Nephron progenitor cell (in vitro differentiated cells): Measurements from ENCODE around the gene ARMH4.
A peak's percentile ranks its signal among the peaks of the same experiment; 100 is the strongest.

Experiments used
- DNase-seq: peaks from one replicate; pipeline ENCODE4 v3.0.0; 2021
- H3K27ac Mint-ChIP-seq: 2 replicates; pipeline ENCODE4 v1.8.0; 2021; ENCODE audit warnings: mild to moderate bottlenecking, moderate library complexity, mixed read lengths
- H3K27me3 Mint-ChIP-seq: 2 replicates; pipeline ENCODE4 v1.8.0; 2021; ENCODE audit warnings: mild to moderate bottlenecking, low read depth, mixed read lengths; ENCODE audit not compliant: poor library complexity
- H3K36me3 Mint-ChIP-seq: 2 replicates; pipeline ENCODE4 v1.8.0; 2021; ENCODE audit warnings: low read depth, mixed read lengths
- H3K4me1 Mint-ChIP-seq: 2 replicates; pipeline ENCODE4 v1.8.0; 2021; ENCODE audit warnings: mixed read lengths
- H3K4me3 Mint-ChIP-seq: 2 replicates; pipeline ENCODE4 v1.8.0; 2021; ENCODE audit warnings: mild to moderate bottlenecking, moderate library complexity, mixed read lengths
- H3K9me3 Mint-ChIP-seq: 2 replicates; pipeline ENCODE4 v1.8.0; 2021; ENCODE audit warnings: mild to moderate bottlenecking, moderate library complexity, mixed read lengths
- TF ChIP-seq, protein P1 (sequence below): fragments of 200-600 bp; sonication (generic); IDR thresholded peaks from 2 replicates; pipeline ENCODE4 v1.5.0; 2021; ENCODE audit warnings: antibody characterized with exemption

ARMH4 gene

DNA sequence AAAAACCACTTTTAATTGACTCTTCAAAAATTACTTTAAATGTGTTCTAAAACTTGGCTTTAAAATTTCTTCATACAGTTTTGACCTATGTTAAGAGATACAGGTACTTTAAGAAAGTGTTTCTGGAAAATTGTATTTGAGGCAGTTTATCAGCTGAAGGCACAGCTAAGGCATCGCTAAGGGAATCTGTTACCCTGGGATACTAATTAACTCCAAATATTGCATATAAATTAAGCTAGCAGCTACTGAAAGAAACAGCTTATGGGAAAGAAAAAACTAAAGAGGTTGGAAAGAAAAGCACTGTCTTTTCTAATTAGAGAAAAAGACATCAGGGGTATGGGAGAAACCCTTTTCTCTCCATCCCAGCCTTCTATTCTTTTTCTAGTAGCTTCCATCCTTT is 152.0 kb downstream of the ARMH4 start:
- TF ChIP-seq, protein P1, sequence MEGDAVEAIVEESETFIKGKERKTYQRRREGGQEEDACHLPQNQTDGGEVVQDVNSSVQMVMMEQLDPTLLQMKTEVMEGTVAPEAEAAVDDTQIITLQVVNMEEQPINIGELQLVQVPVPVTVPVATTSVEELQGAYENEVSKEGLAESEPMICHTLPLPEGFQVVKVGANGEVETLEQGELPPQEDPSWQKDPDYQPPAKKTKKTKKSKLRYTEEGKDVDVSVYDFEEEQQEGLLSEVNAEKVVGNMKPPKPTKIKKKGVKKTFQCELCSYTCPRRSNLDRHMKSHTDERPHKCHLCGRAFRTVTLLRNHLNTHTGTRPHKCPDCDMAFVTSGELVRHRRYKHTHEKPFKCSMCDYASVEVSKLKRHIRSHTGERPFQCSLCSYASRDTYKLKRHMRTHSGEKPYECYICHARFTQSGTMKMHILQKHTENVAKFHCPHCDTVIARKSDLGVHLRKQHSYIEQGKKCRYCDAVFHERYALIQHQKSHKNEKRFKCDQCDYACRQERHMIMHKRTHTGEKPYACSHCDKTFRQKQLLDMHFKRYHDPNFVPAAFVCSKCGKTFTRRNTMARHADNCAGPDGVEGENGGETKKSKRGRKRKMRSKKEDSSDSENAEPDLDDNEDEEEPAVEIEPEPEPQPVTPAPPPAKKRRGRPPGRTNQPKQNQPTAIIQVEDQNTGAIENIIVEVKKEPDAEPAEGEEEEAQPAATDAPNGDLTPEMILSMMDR: no peak
- no peaks in the 10 kb centered on the region for H3K36me3 Mint-ChIP-seq
- no peaks in the 10 kb centered on the region for H3K9me3 Mint-ChIP-seq
- DNase-seq: no peak
- H3K27me3 Mint-ChIP-seq: peaks cover 8% of the 10 kb centered on the region
- peaks cover 6% of the 10 kb centered on the region for H3K4me1 Mint-ChIP-seq
- H3K4me3 Mint-ChIP-seq: no peak overlapping the region
- H3K27ac Mint-ChIP-seq: no peak overlapping the region

DNA sequence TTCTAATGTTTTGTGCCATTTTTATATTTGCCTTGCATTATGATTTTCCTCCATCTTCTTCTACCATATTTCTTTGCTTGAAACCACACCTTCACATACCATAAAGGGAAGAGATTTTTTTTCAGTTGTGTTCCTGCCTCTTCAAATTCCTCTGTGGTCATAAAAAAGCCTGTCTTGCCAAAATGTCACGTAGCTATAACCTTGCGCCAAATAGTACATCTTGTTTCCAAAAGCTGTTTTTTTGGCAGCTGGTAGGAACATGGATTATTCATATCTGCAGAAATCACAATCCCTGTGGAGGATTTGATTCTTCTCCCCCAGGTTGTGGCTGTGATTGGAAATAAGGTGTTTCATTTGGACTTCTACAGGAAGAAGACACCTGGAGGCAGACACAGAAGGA is 152.5 kb downstream of the ARMH4 start:
- peaks cover 8% of the 10 kb centered on the region for H3K27me3 Mint-ChIP-seq

DNA sequence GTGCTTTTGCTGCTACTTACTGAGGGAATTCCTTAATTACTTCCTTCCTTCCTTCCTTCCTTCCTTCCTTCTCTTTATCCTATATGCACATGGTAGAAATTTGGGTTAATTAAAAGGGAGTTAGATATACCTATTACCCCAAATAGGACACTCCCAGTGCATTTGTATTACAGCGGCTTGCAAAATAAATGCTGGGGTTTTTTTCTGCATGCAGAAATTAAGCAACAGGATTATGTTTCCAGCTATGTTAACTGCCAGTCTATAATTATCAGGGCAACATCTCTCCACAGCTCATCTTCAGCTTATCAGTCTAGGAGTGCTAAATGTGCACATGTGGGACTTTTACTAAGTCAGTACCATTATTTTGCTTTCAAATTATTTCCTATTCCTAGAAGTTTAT is 153.2 kb downstream of the ARMH4 start:
- Mint-ChIP-seq H3K36me3 (no peaks in the 10 kb centered on the region), H3K27ac (no peak overlapping the region), H3K9me3 (no peaks in the 10 kb centered on the region), H3K4me1 (peaks cover 6% of the 10 kb centered on the region), H3K4me3 (no peak overlapping the region), H3K27me3 (peaks cover 8% of the 10 kb centered on the region)
- no peak for DNase-seq
- TF ChIP-seq, protein P1: no peak

More for the DNA sequence above, 152.5 kb downstream of the ARMH4 start:
- no peaks in the 10 kb centered on the region for H3K9me3 Mint-ChIP-seq
- DNase-seq: no peak
- TF ChIP-seq, protein P1: no peak
- no peaks in the 10 kb centered on the region for H3K36me3 Mint-ChIP-seq
- H3K27ac Mint-ChIP-seq: no peak overlapping the region
- peaks cover 6% of the 10 kb centered on the region for H3K4me1 Mint-ChIP-seq
- no peak overlapping the region for H3K4me3 Mint-ChIP-seq

DNA sequence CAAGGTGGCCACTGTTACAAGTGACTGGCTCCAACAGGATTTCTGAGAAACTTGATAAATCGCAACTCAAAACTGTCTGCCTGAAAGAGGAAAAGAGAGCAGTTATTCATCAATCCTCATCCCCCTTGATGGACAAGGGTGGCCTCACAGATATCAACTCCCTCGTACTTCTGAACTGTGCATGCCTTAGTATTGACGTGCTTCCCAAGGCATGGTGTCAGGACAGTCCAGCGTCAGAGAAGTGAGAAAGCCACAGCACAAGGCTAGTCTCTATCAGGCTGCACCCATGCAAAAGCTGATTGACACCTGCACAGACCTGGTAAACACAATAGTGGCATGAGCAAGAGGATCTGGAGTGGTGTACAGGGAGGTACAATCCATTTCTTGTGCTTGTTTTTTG is 160.7 kb downstream of the ARMH4 start:
- peaks cover 4% of the 10 kb centered on the region for H3K27me3 Mint-ChIP-seq
- no peak for DNase-seq
- H3K9me3 Mint-ChIP-seq: no peaks in the 10 kb centered on the region
- H3K4me3 Mint-ChIP-seq: no peak overlapping the region
- peaks cover 11% of the 10 kb centered on the region for H3K4me1 Mint-ChIP-seq
- no peaks in the 10 kb centered on the region for H3K36me3 Mint-ChIP-seq
- TF ChIP-seq, protein P1: no peak
- H3K27ac Mint-ChIP-seq: peak overlapping the region; percentile 23

DNA sequence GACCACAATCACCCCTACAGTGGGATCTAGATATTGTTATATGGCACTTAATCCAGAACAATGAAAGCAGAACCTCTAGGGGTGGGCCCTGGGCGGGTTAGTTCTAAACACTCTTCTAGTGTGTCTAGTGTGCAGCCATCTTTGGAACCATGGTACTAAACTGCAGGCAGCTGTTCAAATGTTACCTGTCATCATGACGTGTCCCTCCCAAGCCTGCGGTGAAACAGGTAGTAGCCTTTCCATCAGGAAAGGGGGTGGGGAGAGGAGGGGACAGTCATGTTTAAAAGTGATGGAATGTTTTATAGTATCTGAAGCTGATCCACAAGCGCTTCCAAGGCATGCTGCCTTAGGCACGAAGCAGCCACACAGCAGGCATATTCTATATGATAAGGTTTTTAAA is 163.6 kb downstream of the ARMH4 start:
- Mint-ChIP-seq H3K27ac (no peak overlapping the region), H3K4me3 (no peak overlapping the region), H3K27me3 (peaks cover 9% of the 10 kb centered on the region), H3K4me1 (peaks cover 11% of the 10 kb centered on the region), H3K9me3 (no peaks in the 10 kb centered on the region), H3K36me3 (no peaks in the 10 kb centered on the region)
- TF ChIP-seq, protein P1: no peak
- DNase-seq: no peak

DNA sequence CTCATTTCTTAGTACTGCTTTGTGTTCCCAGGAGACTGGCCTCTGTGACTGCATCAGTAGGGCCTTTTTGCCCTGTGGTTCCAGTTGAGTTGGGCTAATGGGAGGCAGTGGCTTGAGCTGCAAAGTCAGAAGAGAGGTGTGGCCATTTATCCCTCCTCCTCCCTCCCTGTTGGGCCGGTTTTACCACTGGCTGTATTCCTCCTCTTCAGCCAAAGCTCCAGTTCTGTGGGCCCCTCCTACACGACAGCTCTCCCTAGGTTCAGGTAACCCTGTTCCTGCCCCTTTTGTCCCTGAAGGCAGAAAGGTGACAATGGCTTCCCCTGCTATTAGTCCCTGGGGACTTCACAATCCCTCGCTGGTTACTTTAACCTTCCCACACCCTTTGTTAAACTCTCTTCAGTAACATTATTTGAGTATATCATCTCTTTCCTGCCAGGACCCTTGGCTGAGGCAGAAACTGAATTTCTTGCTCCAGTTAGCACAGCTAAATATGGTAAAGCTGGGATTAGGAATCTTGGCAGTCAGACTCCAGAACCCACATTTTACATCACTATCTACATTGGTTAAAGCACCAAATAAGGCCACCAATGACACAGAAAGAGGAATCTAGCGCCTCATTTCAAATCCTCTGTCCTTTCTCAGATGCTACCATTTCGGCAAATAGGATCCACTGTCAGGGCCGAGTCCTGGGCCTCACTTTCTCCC is 164.3 kb downstream of the ARMH4 start:
- TF ChIP-seq, protein P1: no peak
- peaks cover 18% of the 10 kb centered on the region for H3K4me1 Mint-ChIP-seq
- H3K9me3 Mint-ChIP-seq: no peaks in the 10 kb centered on the region
- H3K27me3 Mint-ChIP-seq: peaks cover 9% of the 10 kb centered on the region
- no peaks in the 10 kb centered on the region for H3K36me3 Mint-ChIP-seq
- H3K4me3 Mint-ChIP-seq: no peak overlapping the region
- DNase-seq: no peak
- peak overlapping the region; percentile 39 for H3K27ac Mint-ChIP-seq
